Gastroesophageal sphincter (tissue), 4 donors: Measurements from ENCODE around the gene NEK3. TPM values are rescaled to one million over a fixed set of nuclear protein-coding genes. Genes with fewer than 3 reads are reported as not detected.
"Not testable (repeated sequence)": the region's sequence is repeated elsewhere in the genome, so short reads cannot be mapped to it uniquely, and the experiment has no call there.

ENCODE experiments used
- ATAC-seq: fragments of 150-250 bp; one replicate; pipeline ENCODE4 v1.9.1; 2016; ENCODE audit warnings: mild to moderate bottlenecking, moderate library complexity
- H3K27ac ChIP-seq, 4 donors: fragments of 200-600 bp; sonication (generic) in 3 of 4; 1 replicate in 3 of 4; 2 replicates in 1 of 4; pipeline ENCODE4 v1.5.1; 2016 to 2019
- H3K27me3 ChIP-seq: fragments of 200-600 bp; sonication (generic); one replicate; pipeline ENCODE4 v1.5.1; 2019
- H3K36me3 ChIP-seq, 2 donors: fragments of 200-600 bp; sonication (generic); one replicate each; pipeline ENCODE4 v1.5.1; 2019; ENCODE audit warnings: control low read depth in 1 of 2
- H3K4me1 ChIP-seq, 3 donors: fragments of 200-600 bp; sonication (generic); 1 replicate in 2 of 3; 2 replicates in 1 of 3; pipeline ENCODE4 v1.5.1; 2016 to 2019; ENCODE audit warnings: control low read depth in 2 of 3
- H3K4me3 ChIP-seq, 2 donors: fragments of 200-600 bp; sonication (generic); one replicate each; pipeline ENCODE4 v1.5.1; 2019; ENCODE audit warnings: mild to moderate bottlenecking in 1 of 2, moderate library complexity in 1 of 2
- H3K9me3 ChIP-seq, 3 donors: fragments of 200-600 bp; sonication (generic); one replicate each; pipeline ENCODE4 v1.5.1; 2017 to 2019; ENCODE audit warnings: control low read depth in 2 of 3
- EP300 ChIP-seq: sonication (generic); formaldehyde crosslinking; IDR thresholded peaks from one replicate; pipeline ENCODE4 v1.6.1; 2017; ENCODE audit warnings: antibody characterized with exemption, mild to moderate bottlenecking
- POLR2A ChIP-seq, 2 donors: fragments of 450-650 bp; IDR thresholded peaks; one replicate each; pipeline ENCODE4 v1.6.1; 2017; ENCODE audit warnings: antibody characterized with exemption in 2 of 2, mild to moderate bottlenecking in 2 of 2, moderate library complexity in 1 of 2
- POLR2AphosphoS5 ChIP-seq: sonication (generic); formaldehyde crosslinking; IDR thresholded peaks from one replicate; pipeline ENCODE4 v1.6.1; 2017; ENCODE audit warnings: antibody characterized with exemption
- WGBS, 2 donors: methylation state at CpG; one replicate each; pipeline ENCODE4 v1.1.5; 2018; ENCODE audit warnings: low coverage in 1 of 2; 5-methylcytosine and 5-hydroxymethylcytosine counted together
- total RNA-seq, 4 donors: library from RNA; depleted of rRNA; stranded (reverse); fragments of >200 nt; gene quantifications; one replicate each; pipeline ENCODE4 v1.1.0, GENCODE V29; 2016
- TF ChIP-seq, protein P1 (sequence below), 4 experiments: fragments of 200-600 bp in 2 of 4; fragments of 450-650 bp in 2 of 4; sonication (generic) in 1 of 4; IDR thresholded peaks; one replicate each; pipeline ENCODE4 v1.5.1; 2017 to 2019; ENCODE audit warnings: antibody characterized with exemption in 4 of 4, mild to moderate bottlenecking in 2 of 4, moderate library complexity in 2 of 4

The NEK3 gene
- total RNA-seq, 4 donors from 2014 or later = 7.0 to 13.5 (median 10.5) TPM

- peaks cover 0 to 59% of the 10 kb centered on the region in 2 donors for H3K36me3 ChIP-seq
- H3K27ac ChIP-seq = no peak overlapping the region
- H3K4me1 ChIP-seq = peaks cover 0 to 12% (median 0%) of the 10 kb centered on the region in 3 donors
- H3K9me3 ChIP-seq = no peaks in the 10 kb centered on the region
- ATAC-seq = no peak
- no peak overlapping the region for H3K4me3 ChIP-seq
- TF ChIP-seq, protein P1, sequence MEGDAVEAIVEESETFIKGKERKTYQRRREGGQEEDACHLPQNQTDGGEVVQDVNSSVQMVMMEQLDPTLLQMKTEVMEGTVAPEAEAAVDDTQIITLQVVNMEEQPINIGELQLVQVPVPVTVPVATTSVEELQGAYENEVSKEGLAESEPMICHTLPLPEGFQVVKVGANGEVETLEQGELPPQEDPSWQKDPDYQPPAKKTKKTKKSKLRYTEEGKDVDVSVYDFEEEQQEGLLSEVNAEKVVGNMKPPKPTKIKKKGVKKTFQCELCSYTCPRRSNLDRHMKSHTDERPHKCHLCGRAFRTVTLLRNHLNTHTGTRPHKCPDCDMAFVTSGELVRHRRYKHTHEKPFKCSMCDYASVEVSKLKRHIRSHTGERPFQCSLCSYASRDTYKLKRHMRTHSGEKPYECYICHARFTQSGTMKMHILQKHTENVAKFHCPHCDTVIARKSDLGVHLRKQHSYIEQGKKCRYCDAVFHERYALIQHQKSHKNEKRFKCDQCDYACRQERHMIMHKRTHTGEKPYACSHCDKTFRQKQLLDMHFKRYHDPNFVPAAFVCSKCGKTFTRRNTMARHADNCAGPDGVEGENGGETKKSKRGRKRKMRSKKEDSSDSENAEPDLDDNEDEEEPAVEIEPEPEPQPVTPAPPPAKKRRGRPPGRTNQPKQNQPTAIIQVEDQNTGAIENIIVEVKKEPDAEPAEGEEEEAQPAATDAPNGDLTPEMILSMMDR (IDR thresholded peaks at IDR 0.05) = no peak
- TF ChIP-seq EP300 (no peak), POLR2AphosphoS5 (no peak), POLR2A (IDR thresholded peaks at IDR 0.05) (no peak)
- WGBS, 2 donors = 100% methylated on average over 1 of the region's 1 CpG
- no peaks in the 10 kb centered on the region for H3K27me3 ChIP-seq
Measured at GRCh38 chr13:52187029-52187423, 27.6 kb upstream of the NEK3 start.

DNA sequence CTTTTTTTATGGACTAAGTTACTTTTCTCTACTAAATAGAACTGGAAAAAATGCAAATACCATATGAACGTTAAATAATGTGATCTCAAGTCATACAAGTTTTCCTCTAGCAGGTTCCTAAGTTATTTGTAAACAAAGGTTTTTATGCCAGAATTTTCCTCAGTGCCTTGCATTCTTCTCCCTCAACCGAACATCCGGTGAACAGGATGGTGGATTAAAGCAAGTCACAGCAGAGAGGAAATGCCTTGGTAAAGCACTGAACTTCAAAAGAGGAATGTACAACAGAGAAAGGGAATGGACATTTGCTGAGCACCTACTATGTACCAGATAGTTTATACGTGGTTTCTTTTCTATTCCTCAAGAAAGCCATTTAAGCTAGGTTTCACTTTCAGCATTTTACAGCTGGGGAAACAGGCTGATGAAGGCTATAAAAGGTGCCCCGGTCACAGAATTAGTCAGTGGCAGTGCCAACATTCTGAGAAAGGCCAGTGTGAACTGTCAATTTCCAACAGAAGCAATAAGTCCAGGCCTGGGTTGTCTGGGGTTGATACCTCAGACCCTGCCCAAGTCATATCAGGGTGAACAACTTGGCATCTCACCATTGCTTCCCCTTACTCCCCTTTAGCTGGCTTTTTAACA, 22.0 kb upstream of the NEK3 start:
- not testable (repeated sequence) for ATAC-seq
- H3K36me3 ChIP-seq = peaks cover 0 to 82% of the 10 kb centered on the region in 2 donors

DNA sequence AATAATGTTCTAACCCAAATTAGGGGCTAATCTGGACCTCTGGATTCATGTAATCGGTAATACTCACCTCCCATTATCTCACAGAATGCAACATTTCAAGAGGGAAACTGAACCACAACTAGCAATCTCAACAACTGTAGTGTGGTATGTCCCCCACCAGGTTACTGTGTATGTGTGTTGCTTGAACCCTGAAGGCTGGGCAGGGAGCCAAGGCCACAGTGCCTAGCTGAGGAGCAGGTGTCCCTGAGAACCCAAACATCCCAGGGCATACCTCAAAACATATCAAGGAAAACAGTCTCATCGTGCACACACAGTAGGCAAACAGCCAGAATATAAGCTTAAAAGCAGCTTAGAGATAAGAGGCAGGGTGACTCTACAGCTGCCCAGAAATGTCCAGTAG, 20.5 kb upstream of the NEK3 start:
- TF ChIP-seq POLR2A (IDR thresholded peaks at IDR 0.05) = no peak
- TF ChIP-seq POLR2AphosphoS5 = no peak
- TF ChIP-seq EP300 = no peak
- TF ChIP-seq, protein P1 (IDR thresholded peaks at IDR 0.05) = no peak
- no peak overlapping the region for H3K4me3 ChIP-seq
- H3K4me1 ChIP-seq = no peaks in the 10 kb centered on the region
- no peak overlapping the region for H3K27ac ChIP-seq
- no peaks in the 10 kb centered on the region for H3K9me3 ChIP-seq
- no peaks in the 10 kb centered on the region for H3K27me3 ChIP-seq
- ATAC-seq = no peak
- WGBS, 2 donors = 83 to 85% methylated on average over 1 to 2 of the region's 2 CpGs
- peaks cover 0 to 82% of the 10 kb centered on the region in 2 donors for H3K36me3 ChIP-seq

More for the DNA sequence above, 22.0 kb upstream of the NEK3 start:
- not testable (repeated sequence) for H3K4me1 ChIP-seq, H3K4me3 ChIP-seq, H3K27ac ChIP-seq, H3K9me3 ChIP-seq, H3K27me3 ChIP-seq
- WGBS, 2 donors = 40 to 58% methylated on average over 4 to 5 of the region's 5 CpGs

DNA sequence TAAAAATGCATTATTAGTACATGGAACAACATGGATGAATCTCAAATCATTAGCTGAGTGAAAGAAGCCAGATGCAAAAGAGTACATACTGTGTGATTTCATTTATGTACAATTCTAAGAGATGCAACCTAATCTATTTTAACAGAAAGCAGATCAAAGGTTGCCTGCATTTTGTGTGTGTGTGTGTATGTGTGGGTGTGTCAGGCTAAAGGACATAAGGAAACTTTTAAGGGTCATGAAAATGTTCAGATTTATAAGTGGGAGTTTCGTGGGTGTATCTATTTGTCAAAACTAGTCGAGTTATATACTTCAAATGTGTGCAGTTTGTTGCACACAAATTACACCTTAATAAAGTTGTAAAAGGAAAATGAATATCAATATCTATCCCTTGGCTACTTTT, 17.9 kb upstream of the NEK3 start:
- no peak overlapping the region for H3K4me3 ChIP-seq
- H3K9me3 ChIP-seq = no peaks in the 10 kb centered on the region
- peaks cover 0 to 82% of the 10 kb centered on the region in 2 donors for H3K36me3 ChIP-seq
- no peak for ATAC-seq
- H3K27me3 ChIP-seq = no peaks in the 10 kb centered on the region
- 82 to 88% methylated on average over 2 of the region's 2 CpGs for WGBS, 2 donors
- H3K27ac ChIP-seq = no peak overlapping the region
- no peaks in the 10 kb centered on the region for H3K4me1 ChIP-seq
- no peak for TF ChIP-seq POLR2AphosphoS5
- TF ChIP-seq, protein P1 (IDR thresholded peaks at IDR 0.05) = no peak
- no peak for TF ChIP-seq EP300
- TF ChIP-seq POLR2A (IDR thresholded peaks at IDR 0.05) = no peak

GRCh38 chr13:52173970-52174369, 14.6 kb upstream of the NEK3 start:
- not testable (repeated sequence) for ATAC-seq, H3K4me1 ChIP-seq, H3K27me3 ChIP-seq, H3K27ac ChIP-seq, H3K4me3 ChIP-seq, H3K9me3 ChIP-seq
- H3K36me3 ChIP-seq = peaks cover 0 to 89% of the 10 kb centered on the region in 2 donors
- WGBS, 2 donors = 80 to 81% methylated on average over 6 of the region's 6 CpGs

DNA sequence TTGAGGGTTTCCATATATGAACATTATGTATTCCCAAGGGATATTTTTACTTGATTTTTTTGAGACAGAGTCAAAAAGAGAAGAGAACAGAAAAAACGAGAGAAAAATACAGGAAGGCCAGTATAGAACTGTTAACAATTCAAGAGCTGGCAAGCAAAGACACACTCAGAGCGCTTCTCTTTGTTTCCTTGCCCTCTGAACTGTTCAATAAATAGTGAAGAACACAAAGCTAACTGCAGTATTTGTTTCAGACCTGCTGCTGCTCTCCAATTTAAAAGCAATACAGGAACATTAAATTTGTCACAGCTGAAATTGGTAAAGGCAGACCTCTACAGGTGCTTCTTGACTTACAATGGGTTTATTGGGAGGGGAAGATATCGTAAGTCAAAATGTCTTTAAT, 14.0 kb upstream of the NEK3 start:
- H3K4me1 ChIP-seq = no peaks in the 10 kb centered on the region
- no peak overlapping the region for H3K27ac ChIP-seq
- peaks cover 0 to 94% of the 10 kb centered on the region in 2 donors for H3K36me3 ChIP-seq
- no peak overlapping the region for H3K4me3 ChIP-seq
- no peaks in the 10 kb centered on the region for H3K9me3 ChIP-seq
- no peak for TF ChIP-seq POLR2AphosphoS5
- no peak for TF ChIP-seq POLR2A (IDR thresholded peaks at IDR 0.05)
- TF ChIP-seq, protein P1 (IDR thresholded peaks at IDR 0.05) = no peak
- TF ChIP-seq EP300 = no peak
- ATAC-seq = no peak
- H3K27me3 ChIP-seq = no peaks in the 10 kb centered on the region
- WGBS, 2 donors = 79 to 85% methylated on average over 2 to 3 of the region's 3 CpGs

- peaks cover 0 to 98% of the 10 kb centered on the region in 2 donors for H3K36me3 ChIP-seq
- not testable (repeated sequence) for H3K27me3 ChIP-seq, H3K27ac ChIP-seq, H3K4me3 ChIP-seq, H3K9me3 ChIP-seq, ATAC-seq, H3K4me1 ChIP-seq
- WGBS, 2 donors = 67 to 80% methylated on average over 1 of the region's 1 CpG
Measured at GRCh38 chr13:52171686-52172085, 12.3 kb upstream of the NEK3 start.

DNA sequence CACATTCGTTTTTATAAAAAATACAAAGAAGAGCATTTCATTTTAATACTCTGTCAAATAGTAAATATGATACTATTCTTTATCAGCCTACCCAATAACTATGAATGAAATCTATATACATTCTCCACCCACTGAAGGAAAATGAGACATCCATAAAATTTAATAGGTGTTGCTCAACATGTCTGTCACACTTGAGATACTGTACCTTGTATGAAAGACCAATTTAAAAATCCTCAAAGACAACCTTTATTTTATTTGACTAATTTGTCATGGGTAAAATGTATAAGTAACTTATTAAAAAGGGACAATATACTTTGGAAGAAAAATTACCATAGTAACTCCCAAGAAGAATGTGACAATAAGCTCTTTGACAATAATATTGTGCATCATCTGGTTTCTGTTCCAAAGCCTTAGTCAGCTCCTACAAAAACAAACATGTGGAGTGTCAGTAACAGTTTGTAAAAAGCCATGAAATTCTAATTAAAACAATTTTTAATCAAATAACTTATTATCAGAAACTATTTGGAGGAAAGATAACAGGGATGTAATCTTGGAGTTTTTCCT, 11.5 kb upstream of the NEK3 start:
- peaks cover 0 to 98% of the 10 kb centered on the region in 2 donors for H3K36me3 ChIP-seq
- not testable (repeated sequence) for H3K9me3 ChIP-seq, H3K27ac ChIP-seq, ATAC-seq, H3K4me3 ChIP-seq, H3K4me1 ChIP-seq, H3K27me3 ChIP-seq
- 71 to 75% methylated on average over 1 of the region's 1 CpG for WGBS, 2 donors
